HG03025 (cell line): Measurements from ENCODE around the gene AKT3.
A peak's percentile ranks its signal among the peaks of the same experiment; 100 is the strongest.

Experiments used
- ATAC-seq: cut with Tn5 transposase; IDR thresholded peaks from one replicate; pipeline ENCODE4 v1.9.1; 2021; ENCODE audit warnings: mild to moderate bottlenecking, moderate library complexity; ENCODE audit not compliant: unreplicated experiment, low FRiP score

The AKT3 gene

DNA sequence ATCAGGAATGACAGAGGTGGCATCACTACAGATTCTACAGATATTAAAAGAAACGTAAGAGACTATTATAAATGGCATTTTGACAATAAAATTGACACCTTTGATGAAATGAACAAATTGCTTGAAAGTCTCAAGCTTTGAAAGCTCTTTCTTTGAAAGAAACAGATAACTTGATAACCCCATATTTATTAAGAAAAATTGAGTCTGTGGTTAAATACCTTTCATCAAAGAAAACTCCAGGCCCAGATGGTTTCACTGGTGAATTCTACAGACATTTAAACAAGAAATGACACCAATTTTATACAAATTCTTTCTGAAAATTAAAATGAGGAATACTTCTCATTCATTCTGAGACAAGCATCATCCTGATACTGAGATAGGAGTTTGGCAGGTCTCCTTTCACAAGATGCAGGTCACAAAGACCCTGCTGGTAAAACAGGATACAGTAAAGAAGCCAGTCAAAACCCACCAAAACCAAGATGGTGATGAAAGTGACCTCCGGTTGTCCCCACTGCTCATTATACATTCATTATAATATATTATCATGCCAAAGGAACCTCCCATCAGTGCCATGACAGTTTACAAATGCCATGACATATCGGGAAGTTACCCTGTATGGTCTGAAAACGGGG is 210.9 kb downstream of the AKT3 start:
- ATAC-seq, result no peak

DNA sequence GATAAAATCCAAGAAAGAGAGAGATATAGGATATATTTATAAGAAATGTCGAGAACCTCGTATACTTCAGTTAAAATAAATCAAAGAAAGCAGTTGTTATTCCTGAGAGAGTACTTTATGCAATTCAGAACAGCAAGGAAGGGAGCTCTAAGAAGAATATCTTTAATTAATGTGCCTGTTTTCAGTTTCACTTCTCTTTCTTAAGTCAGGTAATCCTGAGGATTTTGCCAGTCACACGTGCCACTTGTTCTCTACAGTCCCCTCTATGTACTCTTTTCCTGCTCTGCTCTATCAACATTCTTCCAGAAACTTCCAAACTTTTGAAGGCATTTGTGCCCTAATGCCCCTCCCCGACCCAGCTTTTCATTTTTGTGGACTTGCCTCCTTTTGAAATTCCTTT is 211.9 kb downstream of the AKT3 start:
- ATAC-seq, result no peak

DNA sequence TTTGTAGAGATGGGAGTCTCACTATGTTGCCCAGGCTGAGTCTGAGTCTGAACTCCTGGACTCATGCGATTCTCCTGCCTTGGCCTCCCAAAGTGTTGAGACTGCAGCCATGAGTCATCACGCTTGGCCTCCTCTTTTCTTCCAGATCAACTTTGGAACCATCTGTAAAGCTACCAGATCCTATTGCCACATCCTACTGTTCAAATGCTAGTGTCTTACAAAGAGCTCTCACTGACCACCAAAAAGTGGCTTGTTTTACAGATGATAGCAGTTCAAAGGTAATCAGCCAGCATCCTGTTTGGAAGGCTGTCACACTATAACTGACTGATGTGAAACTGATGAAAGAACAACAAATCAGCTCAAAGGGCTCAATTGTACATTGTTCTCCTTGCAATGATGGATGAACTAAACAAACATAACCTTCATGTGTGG is 221.6 kb downstream of the AKT3 start:
- ATAC-seq, result no peak

DNA sequence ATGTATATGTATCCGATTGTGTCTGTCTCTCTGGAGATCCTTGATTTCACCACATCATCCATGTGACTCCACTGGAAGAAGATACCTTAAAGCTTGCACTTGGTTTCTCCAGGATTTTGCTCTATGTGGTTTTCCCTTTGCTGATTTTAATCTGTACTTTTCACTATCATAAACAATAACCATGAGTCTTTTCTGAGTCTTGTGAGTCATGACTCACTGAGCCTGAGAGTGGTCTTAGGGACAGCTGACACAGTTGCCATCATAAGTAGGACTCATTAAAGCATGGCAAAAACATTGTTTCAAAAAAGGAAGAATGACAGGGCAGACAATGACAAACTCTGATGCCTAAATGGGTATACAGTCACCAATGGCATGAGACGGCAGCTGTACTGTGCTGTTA is 226.2 kb downstream of the AKT3 start:
- no peak for ATAC-seq

- ATAC-seq, result no peak
Measured at GRCh38 chr1:243621973-243622372, 228.1 kb downstream of the AKT3 start.

GRCh38 chr1:243620096-243620495 is 229.9 kb downstream of the AKT3 start:
- no peak for ATAC-seq

DNA sequence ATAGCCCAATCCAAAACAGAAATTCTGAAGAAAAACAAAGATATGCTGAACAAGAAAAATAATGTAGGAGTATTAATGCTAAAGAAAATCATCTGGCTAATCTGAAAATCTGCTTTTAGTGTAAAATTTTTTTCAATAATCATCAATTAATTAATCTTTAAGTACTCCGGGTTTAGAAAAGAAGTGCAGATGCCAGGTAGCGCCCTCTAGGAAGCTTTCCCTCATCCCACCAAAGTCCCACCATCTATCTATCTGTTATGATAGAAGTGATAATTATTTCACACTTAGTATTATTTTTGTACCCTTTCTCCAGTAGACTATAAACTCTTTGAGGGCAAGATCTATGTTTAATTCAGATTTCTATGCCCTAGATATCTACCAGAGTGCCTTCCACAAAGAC is 240.3 kb downstream of the AKT3 start:
- no peak for ATAC-seq

DNA sequence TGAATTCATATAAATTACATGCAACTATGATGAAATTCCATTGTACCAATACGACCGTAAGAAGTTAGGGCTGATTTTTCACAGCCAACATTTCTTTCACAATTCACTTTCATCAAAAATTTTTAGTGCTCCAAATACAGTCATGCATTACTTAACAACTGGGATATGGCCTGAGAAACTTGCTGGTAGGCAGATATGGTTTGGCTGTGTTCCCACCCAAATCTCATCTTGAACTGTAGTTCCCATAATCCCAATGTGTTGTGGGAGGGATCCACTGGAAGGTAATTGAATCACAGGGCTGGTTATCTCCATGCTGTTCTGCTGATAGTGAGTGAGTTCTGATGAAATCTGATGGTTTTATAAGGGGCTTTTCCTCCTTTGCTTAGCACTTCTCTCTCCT is 244.4 kb downstream of the AKT3 start:
- ATAC-seq, result no peak

- no peak for ATAC-seq
Measured at GRCh38 chr1:243601720-243602119, 248.3 kb downstream of the AKT3 start.

DNA sequence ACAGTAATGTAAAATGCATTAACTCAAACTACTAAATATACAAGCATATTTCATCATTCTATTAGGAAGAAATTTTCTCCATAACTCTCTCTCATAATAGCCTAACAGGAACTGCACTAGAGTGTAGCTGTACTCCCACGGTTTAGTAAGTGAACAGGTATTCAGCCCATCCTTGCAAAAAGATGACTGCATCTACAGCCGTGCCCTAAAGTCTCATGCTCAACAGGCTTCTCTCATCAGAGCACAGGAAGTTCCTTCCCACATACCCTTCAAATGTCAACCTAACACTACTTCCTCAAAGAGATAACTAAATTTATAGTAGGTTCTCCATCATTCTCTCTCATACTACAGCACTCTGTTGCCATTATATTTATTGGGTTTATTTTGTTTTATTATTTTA is 251.6 kb downstream of the AKT3 start:
- no peak for ATAC-seq

DNA sequence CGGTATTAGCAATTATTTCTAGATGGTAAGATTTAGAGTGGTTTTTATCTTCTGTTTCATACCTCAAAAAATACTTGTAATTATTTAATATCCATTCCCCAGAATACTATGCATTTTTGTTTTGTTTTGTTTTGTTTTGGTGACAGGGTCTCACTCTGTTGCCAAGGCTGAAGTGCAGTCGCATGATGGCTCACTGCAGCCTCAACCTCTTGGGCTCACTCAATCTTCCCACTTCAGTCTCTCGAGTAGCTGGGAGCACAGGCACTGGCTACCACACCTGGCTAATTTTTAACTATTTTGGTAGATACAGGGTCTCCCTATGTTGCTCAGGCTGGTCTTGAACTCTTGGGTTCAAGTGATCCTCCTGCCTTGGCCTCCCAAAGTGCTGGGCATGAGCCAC is 252.7 kb downstream of the AKT3 start:
- no peak for ATAC-seq

- peak; percentile 95 for ATAC-seq
Measured at GRCh38 chr1:243596431-243597062, 253.5 kb downstream of the AKT3 start.

GRCh38 chr1:243595527-243596210 is 254.4 kb downstream of the AKT3 start:
- peak; percentile 7 for ATAC-seq

GRCh38 chr1:243594455-243594854 is 255.6 kb downstream of the AKT3 start:
- no peak for ATAC-seq

DNA sequence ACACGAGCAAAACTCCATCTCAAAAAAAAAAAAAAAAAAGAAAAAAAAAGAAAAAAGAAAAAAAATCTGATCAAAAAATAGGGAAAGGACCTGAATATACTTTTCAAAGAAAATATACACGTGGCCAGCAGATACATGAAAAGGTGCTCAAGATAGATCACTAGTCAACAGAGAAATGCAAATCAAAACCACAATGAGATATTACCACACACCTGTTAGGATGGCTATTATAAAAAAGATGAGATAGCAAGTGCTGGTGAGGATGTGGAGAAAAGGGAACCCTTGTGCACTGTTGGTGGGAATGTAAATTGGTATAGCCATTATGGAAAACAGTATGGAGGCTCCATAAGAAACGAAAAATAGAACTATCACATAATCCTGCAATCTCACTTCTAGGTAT is 260.8 kb downstream of the AKT3 start:
- ATAC-seq, result peak; percentile 83

DNA sequence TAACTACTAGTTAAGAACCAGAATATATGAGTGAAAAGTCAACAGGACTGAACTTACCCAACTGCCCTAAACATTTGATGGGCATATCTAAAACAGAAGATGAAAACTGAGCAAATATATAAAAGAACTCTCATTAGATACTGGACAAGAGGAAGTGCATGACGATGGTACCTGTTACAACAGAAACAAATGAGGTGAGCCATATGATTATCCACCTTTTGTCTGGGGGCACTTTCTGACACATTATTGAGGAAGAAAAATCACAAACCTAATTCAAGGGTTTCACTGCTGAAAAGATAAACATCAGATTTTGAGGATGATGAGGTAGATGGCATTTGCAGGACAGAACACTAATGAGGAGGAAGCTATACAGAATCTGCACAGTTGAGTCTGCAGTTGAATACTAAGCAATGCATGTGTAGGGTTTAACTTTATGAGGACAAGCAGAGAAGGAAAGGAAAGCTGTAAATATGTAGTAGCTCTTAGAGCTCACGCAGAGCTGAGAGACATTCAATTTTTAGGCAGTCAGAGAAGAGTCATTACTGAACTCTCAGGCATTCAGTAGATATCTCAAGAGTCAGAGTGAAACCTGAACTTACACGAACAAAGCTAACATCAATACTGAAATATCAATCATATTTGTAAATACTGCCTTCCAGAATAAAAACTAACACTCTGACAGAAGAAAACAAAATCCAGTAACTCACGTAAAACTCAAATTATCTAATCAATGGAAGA is 262.1 kb downstream of the AKT3 start:
- peak; percentile 93 for ATAC-seq

DNA sequence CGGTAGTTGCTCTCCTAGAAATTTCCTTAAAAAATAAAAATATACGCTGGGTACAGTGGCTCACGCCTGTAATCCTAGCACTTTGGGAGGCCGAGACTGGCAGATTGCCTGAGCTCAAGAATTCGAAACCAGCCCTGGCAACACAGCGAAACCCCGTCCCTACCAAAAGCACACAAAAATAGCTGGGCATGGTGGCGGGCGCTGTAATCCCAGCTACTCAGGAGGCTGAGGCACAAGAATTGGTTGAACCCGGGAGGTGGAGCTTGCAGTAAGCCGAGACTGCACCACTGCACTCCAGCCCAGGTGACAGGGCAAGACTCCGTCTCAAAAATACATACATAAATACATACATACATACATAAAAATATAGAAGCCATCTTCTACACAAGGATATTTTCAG is 262.8 kb downstream of the AKT3 start:
- ATAC-seq, result no peak

DNA sequence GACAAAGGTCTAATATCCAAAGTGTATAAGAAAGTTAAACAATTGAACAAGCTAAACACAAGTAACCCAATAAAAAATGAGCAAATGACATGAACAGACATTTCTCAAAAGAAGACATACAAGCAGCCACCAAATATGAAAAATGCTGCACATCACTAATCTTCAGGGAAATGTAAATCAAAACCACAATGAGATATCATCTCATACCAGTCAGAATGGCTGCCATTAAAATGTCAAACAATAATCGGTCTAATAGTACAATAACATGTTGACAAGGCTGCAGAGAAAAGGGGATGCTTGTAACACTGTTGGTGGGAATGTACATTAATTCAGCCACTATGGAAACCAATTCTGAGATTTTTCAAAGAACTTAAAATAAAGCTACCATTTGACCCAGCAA is 264.1 kb downstream of the AKT3 start:
- no peak for ATAC-seq

DNA sequence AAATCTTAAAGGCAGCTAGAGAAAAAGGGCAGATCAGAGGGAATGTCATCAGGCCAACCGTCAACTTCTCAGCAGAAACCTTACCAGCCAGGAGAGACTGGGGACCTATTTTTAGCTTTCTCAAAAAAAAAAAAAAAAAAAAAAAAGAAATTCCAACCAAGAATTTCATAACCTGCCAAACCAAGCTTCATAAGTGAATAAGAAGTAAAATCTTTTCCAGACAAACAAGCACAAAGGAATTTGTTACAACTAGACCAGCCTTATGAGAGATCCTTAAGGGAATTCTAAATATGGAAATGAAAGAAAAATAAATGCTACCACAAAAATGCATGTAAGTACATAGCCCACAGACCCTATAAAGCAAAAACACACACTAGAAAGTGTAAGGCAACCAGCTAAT is 267.7 kb downstream of the AKT3 start:
- ATAC-seq, result no peak

GRCh38 chr1:243580984-243581383 is 269.1 kb downstream of the AKT3 start:
- no peak for ATAC-seq

DNA sequence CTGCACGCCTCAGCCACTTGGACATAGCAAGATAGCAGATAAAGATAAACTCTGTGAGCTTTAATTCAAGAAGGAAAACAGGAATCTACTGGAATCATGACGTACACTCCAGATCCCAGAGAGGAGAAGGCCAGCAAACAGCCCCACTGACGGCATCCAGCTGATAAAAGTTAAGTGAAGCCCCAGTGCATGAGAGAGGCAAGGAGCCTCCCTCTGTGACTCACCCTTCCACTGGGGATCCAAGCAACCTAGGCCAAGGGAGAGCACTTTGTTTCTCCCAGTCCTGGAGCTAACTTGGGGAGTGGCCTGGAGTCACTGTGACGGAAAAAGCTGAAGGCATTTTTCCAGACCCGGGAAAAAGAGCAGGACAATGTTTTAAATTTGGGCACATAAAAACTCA is 270.0 kb downstream of the AKT3 start:
- ATAC-seq, result no peak
